Left ventricle myocardium inferior (tissue), 1 donor: ENCODE measurements around the gene ABHD1. TPM values are rescaled to one million over a fixed set of nuclear protein-coding genes. Genes with fewer than 3 reads are reported as not detected.

Source experiments
- DNase-seq: peaks from one replicate; pipeline ENCODE4 v3.0.0-alpha.2; 2020
- H3K27ac ChIP-seq: fragments of 200-600 bp; replicated peaks from 2 replicates; pipeline ENCODE4 v1.8.0; 2021
- H3K27me3 ChIP-seq: fragments of 200-600 bp; 2 replicates; pipeline ENCODE4 v1.8.0; 2021; ENCODE audit warnings: low read depth
- H3K36me3 ChIP-seq: fragments of 200-600 bp; 2 replicates; pipeline ENCODE4 v1.8.0; 2021
- H3K4me1 ChIP-seq: fragments of 200-600 bp; 2 replicates; pipeline ENCODE4 v1.8.0; 2021
- H3K4me3 ChIP-seq: fragments of 200-600 bp; 2 replicates; pipeline ENCODE4 v1.8.0; 2021; ENCODE audit warnings: mild to moderate bottlenecking, moderate library complexity
- H3K9me3 ChIP-seq: fragments of 200-600 bp; replicated peaks from 2 replicates; pipeline ENCODE4 v1.8.0; 2021
- CTCF ChIP-seq: fragments of 200-600 bp; IDR thresholded peaks from 2 replicates; pipeline ENCODE4 v1.8.0; 2021; ENCODE audit warnings: antibody characterized with exemption, mild to moderate bottlenecking, borderline replicate concordance
- intact Hi-C: fragments of 100-400 bp; cut with micrococcal nuclease; formaldehyde crosslinking; loops from one replicate; pipeline ENCODE4 v1.11.0; 2022
- total RNA-seq: library from RNA; stranded (reverse); fragmentation: NEBNext Ultra II Directional; extraction: Animal tissue kit (Norgen Biotek cat#: 25700); gene quantifications from one replicate; pipeline ENCODE4 v1.2.1, GENCODE V29; 2021
- donor health status: DM: no; HTN: yes; CAD: no; lungs with severe emphysema.

Gene ABHD1
- total RNA-seq, 1 donor from 2014 or later: 3.5 TPM

DNA sequence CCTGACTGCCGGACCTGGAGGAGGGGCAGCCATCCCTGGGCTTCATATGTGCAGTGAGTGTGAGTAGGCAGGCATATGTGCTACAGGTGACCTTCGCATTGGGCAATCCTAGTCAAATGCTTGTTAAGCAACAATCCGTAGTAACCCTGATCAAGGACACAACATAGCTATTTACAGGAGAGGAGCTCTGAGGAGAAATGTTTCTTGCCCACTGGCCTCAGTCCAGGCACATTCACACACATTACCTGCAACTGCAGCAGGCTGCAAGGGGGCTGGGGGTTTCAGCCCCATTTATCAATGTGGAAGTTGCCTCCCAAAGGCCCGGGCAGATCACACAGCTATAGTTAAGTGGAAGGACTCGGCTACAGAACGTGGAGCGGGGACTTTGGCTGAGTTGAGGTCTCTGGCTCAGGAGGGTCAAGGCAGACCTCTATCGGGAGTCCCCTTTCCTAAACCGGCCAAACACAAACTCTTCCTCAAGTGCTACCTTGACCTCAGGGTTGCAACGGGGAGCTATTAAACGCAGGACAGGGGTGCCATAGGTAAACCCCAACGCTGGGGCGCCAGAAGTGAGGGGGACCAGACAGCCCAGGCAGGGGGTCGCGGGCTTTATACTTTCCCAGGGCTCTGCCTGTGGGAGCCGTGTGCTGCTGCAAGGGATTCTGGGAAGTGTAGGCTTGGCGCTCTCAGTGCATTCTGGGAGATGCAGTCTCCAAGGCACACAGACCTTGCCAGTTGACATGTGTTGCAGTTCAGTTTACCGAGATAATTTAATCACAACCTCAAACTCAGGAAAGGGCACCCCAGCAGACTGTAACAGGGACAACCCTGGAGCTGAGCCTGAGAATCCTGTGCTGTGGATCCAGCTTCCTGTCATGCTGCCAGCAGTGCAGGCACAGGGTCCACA is 27.6 kb upstream of the ABHD1 start:
- H3K4me3 ChIP-seq: peak overlapping the region; percentile 58
- TF ChIP-seq CTCF: no peak
- peak; percentile 60 for DNase-seq
- H3K27ac ChIP-seq: peak overlapping the region; percentile 75
- no peaks in the 10 kb centered on the region for H3K27me3 ChIP-seq
- peaks cover 5% of the 10 kb centered on the region for H3K36me3 ChIP-seq
- intact Hi-C loops: loop anchor here (10.0 kb wide), 2 partner anchors 119 to 199 kb away; partner anchors contain the start of genes ATRAID, CAD and SLC5A6
- H3K4me1 ChIP-seq: peaks cover 12% of the 10 kb centered on the region
- H3K9me3 ChIP-seq: no peaks in the 10 kb centered on the region

- no peak for DNase-seq
These were observed 26.8 kb upstream of the ABHD1 start for GRCh38 chr2:27096748-27097297.

DNA sequence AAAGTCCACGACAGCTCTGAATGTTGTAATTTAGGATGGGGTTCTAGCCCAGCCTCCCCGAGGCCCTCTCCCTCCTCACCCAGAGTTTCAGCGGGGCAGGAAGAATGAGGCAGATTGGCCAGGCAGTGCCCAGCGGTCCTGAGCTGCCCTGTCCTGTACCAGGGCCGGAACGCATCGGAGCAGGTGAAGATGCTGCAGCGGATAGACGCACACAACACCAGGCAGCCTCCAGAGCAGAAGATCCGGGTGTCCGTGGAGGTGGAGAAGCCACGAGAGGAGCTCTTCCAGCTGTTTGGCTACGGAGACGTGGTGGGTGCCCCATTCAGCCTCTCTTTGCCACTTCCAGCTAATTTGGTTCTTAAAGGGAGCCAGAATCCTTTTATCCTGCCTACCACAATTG is 26.3 kb upstream of the ABHD1 start:
- no peak overlapping the region for H3K27ac ChIP-seq
- H3K4me1 ChIP-seq: peaks cover 12% of the 10 kb centered on the region
- H3K36me3 ChIP-seq: peaks cover 5% of the 10 kb centered on the region
- TF ChIP-seq CTCF: no peak
- DNase-seq: no peak
- no peaks in the 10 kb centered on the region for H3K27me3 ChIP-seq
- intact Hi-C loops: loop anchor here (10.0 kb wide), 2 partner anchors 117 to 197 kb away; partner anchors contain the start of genes ATRAID, CAD and SLC5A6
- H3K4me3 ChIP-seq: no peak overlapping the region
- no peaks in the 10 kb centered on the region for H3K9me3 ChIP-seq

More at GRCh38 chr2:27096748-27097297, 26.8 kb upstream of the ABHD1 start:
- peaks cover 12% of the 10 kb centered on the region for H3K4me1 ChIP-seq
- H3K9me3 ChIP-seq: no peaks in the 10 kb centered on the region
- H3K36me3 ChIP-seq: peaks cover 5% of the 10 kb centered on the region
- no peaks in the 10 kb centered on the region for H3K27me3 ChIP-seq
- no peak for TF ChIP-seq CTCF
- peak overlapping the region; percentile 75 for H3K27ac ChIP-seq
- intact Hi-C loops: loop anchor here (10.0 kb wide), 2 partner anchors 118 to 198 kb away; partner anchors contain the start of genes ATRAID, CAD and SLC5A6
- no peak overlapping the region for H3K4me3 ChIP-seq

DNA sequence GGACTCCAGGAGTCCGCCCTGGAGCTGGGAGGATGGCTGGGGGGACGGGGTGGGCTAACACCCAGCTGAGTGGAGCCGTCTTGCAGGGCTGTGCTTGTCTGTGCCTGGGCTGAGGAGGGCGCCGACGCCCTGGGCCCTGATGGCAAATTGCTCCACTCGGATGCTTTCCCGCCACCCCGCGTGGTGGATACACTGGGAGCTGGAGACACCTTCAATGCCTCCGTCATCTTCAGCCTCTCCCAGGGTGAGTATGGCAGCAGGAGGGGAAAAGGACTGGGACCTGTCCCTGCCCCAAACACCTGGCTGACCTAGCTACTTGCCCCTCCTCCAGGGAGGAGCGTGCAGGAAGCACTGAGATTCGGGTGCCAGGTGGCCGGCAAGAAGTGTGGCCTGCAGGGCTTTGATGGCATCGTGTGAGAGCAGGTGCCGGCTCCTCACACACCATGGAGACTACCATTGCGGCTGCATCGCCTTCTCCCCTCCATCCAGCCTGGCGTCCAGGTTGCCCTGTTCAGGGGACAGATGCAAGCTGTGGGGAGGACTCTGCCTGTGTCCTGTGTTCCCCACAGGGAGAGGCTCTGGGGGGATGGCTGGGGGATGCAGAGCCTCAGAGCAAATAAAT is 24.2 kb upstream of the ABHD1 start:
- Histone ChIP-seq H3K4me1 (peaks cover 12% of the 10 kb centered on the region), H3K9me3 (no peaks in the 10 kb centered on the region), H3K27ac (no peak overlapping the region), H3K36me3 (peaks cover 5% of the 10 kb centered on the region), H3K4me3 (no peak overlapping the region), H3K27me3 (peaks cover 7% of the 10 kb centered on the region)
- no peak for DNase-seq
- intact Hi-C loops: loop anchor here (10.0 kb wide), 2 partner anchors 115 to 195 kb away; partner anchors contain the start of genes ATRAID, CAD and SLC5A6
- TF ChIP-seq CTCF: no peak

DNA sequence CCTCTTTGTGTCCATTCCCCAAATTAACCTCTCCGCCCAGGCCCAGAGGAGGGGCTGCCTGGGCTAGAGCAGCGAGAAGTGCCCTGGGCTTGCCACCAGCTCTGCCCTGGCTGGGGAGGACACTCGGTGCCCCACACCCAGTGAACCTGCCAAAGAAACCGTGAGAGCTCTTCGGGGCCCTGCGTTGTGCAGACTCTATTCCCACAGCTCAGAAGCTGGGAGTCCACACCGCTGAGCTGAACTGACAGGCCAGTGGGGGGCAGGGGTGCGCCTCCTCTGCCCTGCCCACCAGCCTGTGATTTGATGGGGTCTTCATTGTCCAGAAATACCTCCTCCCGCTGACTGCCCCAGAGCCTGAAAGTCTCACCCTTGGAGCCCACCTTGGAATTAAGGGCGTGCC is 23.6 kb upstream of the ABHD1 start:
- no peak for TF ChIP-seq CTCF
- H3K4me3 ChIP-seq: no peak overlapping the region
- intact Hi-C loops: no loop called here
- H3K9me3 ChIP-seq: no peaks in the 10 kb centered on the region
- peaks cover 13% of the 10 kb centered on the region for H3K27me3 ChIP-seq
- peaks cover 12% of the 10 kb centered on the region for H3K4me1 ChIP-seq
- H3K36me3 ChIP-seq: peaks cover 5% of the 10 kb centered on the region
- DNase-seq: no peak
- no peak overlapping the region for H3K27ac ChIP-seq
